HFF-Myc (cell line): ENCODE measurements around the gene SH3D21.

ENCODE experiments used
- DNase-seq: peaks from one replicate; pipeline ENCODE4 v3.0.0-alpha.2; 2011; ENCODE audit warnings: low read depth; ENCODE audit errors: extremely low read depth
- H3K4me3 ChIP-seq: replicated peaks from 2 replicates; pipeline ENCODE4 v1.5.1; 2011; ENCODE audit warnings: low read depth, mild to moderate bottlenecking, control low read depth, low read length
- TF ChIP-seq, protein P1 (sequence below): IDR thresholded peaks from 2 replicates; pipeline ENCODE4 v1.5.1; 2012; ENCODE audit warnings: mild to moderate bottlenecking, low read depth, low read length, control low read depth; ENCODE audit errors: missing control alignments

The SH3D21 gene

DNA sequence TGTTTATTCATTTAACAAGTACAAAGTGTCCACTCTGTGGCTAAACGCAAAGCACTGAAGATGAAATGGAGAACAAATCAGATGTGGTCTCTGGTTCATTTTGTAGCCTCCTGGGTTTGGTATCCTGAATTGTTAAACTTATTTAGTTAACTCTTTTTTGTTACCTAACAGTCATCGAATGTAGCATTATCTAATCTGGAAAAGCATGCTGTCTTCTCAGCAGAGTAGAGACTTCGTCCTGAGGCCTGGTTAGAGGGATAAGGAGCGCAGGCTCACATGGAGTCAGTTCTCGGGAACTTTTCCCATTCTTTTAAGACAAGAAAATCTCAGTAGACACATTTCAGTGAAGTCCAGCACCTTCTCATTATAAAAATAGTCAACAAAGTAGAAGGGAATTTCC, 33.1 kb upstream of the SH3D21 start:
- H3K4me3 ChIP-seq, result no peak overlapping the region
- TF ChIP-seq, protein P1, sequence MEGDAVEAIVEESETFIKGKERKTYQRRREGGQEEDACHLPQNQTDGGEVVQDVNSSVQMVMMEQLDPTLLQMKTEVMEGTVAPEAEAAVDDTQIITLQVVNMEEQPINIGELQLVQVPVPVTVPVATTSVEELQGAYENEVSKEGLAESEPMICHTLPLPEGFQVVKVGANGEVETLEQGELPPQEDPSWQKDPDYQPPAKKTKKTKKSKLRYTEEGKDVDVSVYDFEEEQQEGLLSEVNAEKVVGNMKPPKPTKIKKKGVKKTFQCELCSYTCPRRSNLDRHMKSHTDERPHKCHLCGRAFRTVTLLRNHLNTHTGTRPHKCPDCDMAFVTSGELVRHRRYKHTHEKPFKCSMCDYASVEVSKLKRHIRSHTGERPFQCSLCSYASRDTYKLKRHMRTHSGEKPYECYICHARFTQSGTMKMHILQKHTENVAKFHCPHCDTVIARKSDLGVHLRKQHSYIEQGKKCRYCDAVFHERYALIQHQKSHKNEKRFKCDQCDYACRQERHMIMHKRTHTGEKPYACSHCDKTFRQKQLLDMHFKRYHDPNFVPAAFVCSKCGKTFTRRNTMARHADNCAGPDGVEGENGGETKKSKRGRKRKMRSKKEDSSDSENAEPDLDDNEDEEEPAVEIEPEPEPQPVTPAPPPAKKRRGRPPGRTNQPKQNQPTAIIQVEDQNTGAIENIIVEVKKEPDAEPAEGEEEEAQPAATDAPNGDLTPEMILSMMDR, result no peak
- no peak for DNase-seq

DNA sequence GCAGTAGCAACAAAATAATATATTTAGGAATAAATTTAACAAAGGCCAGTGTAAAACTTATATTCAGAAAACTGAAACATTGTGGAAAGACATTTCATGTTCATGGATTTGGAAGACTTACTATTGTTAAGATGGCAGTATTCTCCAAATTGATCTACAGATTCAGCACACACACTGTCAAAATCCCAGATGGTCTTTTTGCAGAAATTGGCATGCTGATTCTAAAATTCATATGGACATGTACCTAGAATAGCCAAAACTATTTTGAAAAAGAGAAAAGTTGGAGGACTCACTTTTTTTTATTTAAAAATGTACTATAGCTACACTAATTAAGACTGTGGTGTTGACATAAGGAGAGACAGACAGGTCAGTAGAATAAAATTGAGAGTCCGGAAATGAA, 32.0 kb upstream of the SH3D21 start:
- TF ChIP-seq, protein P1, result no peak
- no peak for DNase-seq
- H3K4me3 ChIP-seq, result no peak overlapping the region

DNA sequence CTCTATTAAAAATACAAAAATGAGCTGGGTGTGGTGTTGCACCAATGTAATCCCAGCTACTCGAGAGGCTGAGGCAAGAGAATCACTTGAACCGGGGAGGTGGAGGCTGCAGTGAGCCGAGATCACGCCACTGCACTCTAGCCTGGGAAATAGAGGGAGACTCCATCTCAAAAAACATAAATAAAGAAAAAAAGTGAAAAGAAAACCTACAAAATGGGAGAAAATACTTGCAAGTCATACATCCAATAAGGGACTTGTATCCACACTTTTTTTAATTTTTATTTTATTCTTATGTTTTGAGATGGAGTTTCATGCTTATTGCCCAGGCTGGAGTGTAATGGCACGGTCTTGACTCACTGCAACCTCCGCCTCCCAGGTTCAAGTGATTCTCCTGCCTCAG, 29.5 kb upstream of the SH3D21 start:
- no peak for DNase-seq
- no peak overlapping the region for H3K4me3 ChIP-seq
- TF ChIP-seq, protein P1, result no peak

DNA sequence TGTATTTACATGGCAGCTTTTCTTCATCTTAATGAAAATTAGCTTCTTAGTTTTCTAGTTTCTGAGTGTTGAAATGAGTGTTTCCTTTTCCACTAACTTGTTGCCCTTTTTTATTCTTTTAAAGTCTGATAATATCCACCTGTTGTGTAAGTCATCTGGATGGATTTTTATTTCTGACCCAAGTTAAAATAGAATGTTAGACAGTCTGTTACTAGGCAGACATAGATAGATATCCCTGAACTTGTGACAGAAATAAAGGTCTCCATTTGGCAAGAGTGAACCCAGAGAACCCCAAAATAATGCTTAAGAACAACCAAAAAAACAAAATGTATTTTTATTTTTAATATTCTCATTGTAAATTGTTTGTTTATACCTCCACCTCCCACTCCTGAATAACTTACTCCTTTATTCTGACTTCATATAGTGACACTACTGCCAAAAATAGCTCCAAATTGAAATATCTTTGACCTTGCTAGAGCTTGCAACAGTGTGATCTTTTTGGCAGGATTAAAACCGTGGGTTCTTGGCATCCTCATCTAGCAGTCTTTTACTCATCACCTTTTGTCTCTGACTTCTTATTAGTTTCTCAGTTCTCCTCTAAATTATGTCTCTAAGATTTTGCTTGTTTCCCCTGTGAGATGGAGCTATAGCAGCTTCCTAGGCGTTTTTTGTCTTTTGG, 26.9 kb upstream of the SH3D21 start:
- TF ChIP-seq, protein P1, result no peak
- no peak overlapping the region for H3K4me3 ChIP-seq
- no peak for DNase-seq

DNA sequence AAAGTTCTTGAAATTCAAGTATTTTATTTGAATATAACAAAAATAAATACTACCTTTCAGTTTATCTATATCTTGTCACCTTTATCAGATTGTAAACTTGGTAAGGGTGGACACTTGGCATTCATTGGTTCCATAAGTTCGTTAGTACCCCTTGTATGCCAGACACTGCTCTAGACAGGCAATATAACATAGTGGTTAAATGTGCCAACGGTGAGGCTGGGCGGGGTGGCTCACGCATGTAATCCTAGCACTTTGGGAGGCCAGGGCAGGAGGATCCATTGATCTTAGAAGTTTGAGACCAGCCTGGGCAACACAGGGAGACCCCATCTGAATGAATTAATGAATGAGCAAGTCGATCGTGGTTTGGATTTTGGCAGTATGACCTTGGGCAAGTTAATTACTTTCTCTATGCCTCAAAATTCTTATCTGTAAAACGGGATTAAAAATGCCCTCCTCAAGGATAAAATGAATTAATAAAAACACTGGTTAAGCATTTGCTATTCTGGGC, 26.3 kb upstream of the SH3D21 start:
- H3K4me3 ChIP-seq, result no peak overlapping the region
- TF ChIP-seq, protein P1, result no peak
- DNase-seq, result no peak

DNA sequence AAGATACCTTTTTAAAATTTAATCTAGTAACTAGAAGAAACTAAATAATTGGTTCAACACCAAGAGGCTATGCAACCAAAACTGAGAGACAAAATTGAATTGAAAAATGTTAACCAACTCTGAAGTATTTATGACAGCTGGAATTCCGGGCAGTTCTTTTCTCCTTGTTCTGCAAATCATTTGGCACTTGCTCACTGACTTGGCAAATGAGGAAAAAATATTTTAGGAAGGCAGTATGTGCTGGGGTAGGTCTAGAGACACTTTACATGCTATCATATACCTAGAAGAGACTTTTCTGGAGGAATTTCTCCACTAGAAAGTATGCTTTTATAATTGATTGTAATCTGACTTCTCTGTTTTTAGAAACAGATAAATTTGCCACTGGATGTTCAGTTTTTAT, 22.1 kb upstream of the SH3D21 start:
- TF ChIP-seq, protein P1, result no peak
- no peak overlapping the region for H3K4me3 ChIP-seq
- DNase-seq, result no peak

DNA sequence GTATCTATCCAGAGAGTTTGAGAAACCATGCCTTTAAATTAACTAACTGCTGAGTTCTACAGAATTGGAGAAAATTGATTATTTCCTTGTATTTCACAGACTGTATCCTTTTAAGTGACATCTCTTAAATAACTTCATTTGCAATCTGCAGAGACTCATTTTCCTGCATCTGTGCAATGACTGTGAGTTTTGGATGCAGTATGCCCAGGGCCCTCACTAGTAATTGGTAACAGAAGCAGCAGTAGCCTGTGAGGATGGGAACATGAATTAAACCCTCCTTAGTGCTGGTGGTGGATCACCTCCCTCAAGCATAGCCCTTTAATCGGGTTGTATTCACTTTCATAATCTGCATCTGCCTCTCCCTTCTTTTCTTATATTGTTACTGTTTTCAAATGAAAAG, 21.7 kb upstream of the SH3D21 start:
- DNase-seq, result no peak
- TF ChIP-seq, protein P1, result no peak
- H3K4me3 ChIP-seq, result no peak overlapping the region
